Mucosa of descending colon (tissue), 3 donors: ENCODE measurements around the gene DIDO1. TPM values are rescaled to one million over a fixed set of nuclear protein-coding genes. Genes with fewer than 3 reads are reported as not detected.
A peak's percentile ranks its signal among the peaks of the same experiment; 100 is the strongest.

Experiments used
- ATAC-seq: fragments of 200-7000 bp; cut with Tn5 transposase; one replicate; pipeline ENCODE4 v1.9.1; 2020; ENCODE audit warnings: mild to moderate bottlenecking, moderate library complexity
- DNase-seq, 3 donors: peaks; one replicate each; pipeline ENCODE4 v3.0.0-alpha.2; 2020
- H3K36me3 ChIP-seq: fragments of 200-600 bp; one replicate; pipeline ENCODE4 v1.8.0; 2021; ENCODE audit warnings: low read depth, mild to moderate bottlenecking
- H3K4me1 ChIP-seq: fragments of 200-600 bp; one replicate; pipeline ENCODE4 v1.8.0; 2021; ENCODE audit warnings: low read depth, mild to moderate bottlenecking
- H3K4me3 ChIP-seq: fragments of 200-600 bp; one replicate; pipeline ENCODE4 v1.8.0; 2021; ENCODE audit warnings: mild to moderate bottlenecking
- H3K9me3 ChIP-seq: fragments of 200-600 bp; one replicate; pipeline ENCODE4 v1.8.0; 2021; ENCODE audit warnings: mild to moderate bottlenecking
- intact Hi-C, 2 donors: fragments of 100-400 bp; cut with DNase I in 1 of 2; cut with micrococcal nuclease in 1 of 2; formaldehyde crosslinking; loops; one replicate each; pipeline versions ENCODE4 v1.11.0 to v1.11.1; 2022; cut with DNase I, micrococcal nuclease
- total RNA-seq, 3 donors: library from RNA; stranded (reverse); fragmentation: NEBNext Ultra II Directional in 2 of 3; extraction: Animal tissue kit (Norgen Biotek cat#: 25700) in 2 of 3; gene quantifications; one replicate each; pipeline versions ENCODE4 v1.2.1 to v1.2.4, GENCODE V29; 2021 to 2023
- TF ChIP-seq, protein P1 (sequence below): fragments of 200-600 bp; IDR thresholded peaks from one replicate; pipeline ENCODE4 v1.8.0; 2022; ENCODE audit warnings: antibody characterized with exemption, mild to moderate bottlenecking
- donor health status: DM: no; HTN: no; CAD: no; lungs with moderate emphysema.
- donor health status: DM: no; HTN: no; CAD: no.
- donor health status: DM: no; HTN: yes; CAD: no.

The DIDO1 gene
- total RNA-seq, 3 donors from 2014 or later: 53.4 to 72.5 (median 67.4) TPM

DNA sequence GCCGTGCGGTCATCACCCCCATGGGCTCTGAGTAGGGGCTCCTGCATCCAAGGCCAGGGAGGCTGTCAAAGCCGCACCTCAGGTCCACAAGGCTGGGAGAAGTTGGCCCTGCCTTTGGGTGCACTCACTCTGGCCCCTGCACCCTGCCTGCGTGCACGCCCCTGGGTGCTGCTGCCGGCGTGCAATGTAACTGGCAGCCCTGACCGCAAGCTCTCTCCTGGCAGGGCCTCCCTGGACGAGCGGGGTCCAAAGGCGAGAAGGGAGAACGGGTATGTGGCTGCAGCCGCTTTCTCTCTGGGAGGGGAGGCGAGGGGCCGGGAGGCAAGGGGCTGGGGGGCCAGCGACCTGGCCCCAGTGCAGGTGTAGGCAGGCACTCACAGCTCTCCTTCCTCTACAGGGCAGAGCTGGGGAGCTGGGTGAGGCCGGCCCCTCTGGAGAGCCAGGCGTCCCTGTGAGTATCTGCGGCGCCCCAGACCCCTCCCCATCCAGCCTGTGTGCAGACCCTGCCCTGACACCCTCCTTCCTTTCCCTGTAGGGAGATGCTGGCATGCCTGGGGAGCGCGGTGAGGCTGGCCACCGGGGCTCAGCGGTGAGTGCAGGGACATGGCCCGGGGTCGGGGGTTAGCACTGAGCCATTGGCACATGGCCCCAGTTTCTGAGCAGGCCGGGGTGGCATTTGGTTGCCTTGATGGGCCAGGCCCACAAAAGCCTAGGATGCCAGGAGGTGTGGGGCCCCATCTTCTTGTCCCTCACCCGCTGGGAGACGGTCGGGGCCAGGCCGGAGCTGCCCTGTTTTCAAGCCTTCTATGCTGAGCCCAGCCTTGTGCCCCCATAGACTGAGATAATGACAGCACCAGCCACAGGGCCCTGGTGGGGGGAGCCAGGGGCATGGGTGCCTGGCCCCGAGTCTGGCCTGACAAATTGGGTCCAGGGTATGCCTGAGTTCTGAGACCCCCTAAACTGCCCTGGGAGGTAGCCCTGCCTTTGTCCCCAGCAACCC lies 96.8 kb downstream of the DIDO1 start:
- TF ChIP-seq, protein P1, sequence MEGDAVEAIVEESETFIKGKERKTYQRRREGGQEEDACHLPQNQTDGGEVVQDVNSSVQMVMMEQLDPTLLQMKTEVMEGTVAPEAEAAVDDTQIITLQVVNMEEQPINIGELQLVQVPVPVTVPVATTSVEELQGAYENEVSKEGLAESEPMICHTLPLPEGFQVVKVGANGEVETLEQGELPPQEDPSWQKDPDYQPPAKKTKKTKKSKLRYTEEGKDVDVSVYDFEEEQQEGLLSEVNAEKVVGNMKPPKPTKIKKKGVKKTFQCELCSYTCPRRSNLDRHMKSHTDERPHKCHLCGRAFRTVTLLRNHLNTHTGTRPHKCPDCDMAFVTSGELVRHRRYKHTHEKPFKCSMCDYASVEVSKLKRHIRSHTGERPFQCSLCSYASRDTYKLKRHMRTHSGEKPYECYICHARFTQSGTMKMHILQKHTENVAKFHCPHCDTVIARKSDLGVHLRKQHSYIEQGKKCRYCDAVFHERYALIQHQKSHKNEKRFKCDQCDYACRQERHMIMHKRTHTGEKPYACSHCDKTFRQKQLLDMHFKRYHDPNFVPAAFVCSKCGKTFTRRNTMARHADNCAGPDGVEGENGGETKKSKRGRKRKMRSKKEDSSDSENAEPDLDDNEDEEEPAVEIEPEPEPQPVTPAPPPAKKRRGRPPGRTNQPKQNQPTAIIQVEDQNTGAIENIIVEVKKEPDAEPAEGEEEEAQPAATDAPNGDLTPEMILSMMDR: no peak
- H3K4me3 ChIP-seq: no peak overlapping the region
- H3K36me3 ChIP-seq: no peaks in the 10 kb centered on the region
- intact Hi-C loops: no loop called here
- H3K4me1 ChIP-seq: peaks cover 27% of the 10 kb centered on the region
- ATAC-seq: no peak
- peak in 1 of 3 donors; percentile 30 for DNase-seq
- no peaks in the 10 kb centered on the region for H3K9me3 ChIP-seq

DNA sequence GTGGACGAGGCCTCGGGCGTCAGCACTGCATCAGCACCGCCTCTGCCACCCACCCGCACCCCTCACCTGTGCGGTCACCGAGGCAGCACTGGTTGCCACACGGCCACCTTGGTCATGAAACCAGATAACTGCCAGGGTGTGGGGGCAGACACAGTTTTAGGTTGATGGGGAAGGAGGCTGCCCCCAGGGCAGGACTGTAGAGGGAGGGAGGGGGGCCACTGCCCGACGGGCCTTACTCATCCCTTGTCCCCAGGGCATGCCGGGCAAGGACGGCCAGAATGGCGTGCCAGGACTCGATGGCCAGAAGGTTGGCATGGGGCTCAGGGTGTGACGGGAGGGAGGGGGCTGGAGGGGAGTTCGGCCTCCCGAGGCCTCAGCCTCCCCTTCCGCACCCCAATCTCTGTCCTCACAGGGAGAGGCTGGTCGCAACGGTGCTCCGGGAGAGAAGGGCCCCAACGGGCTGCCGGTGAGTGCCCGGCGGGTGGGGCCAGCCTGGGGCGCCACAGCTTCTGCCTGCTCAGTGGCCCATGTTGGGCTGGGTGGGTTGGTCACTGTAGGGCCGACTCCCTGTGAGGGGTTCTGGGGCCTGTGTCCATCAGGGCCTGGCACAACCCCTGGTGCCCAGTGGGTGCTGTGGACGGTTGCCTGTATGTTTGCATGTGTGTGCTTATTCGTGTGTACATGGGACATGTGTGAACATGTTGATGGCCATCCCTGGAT lies 97.6 kb downstream of the DIDO1 start:
- Histone ChIP-seq H3K4me3 (no peak overlapping the region), H3K9me3 (no peaks in the 10 kb centered on the region), H3K36me3 (no peaks in the 10 kb centered on the region), H3K4me1 (peaks cover 31% of the 10 kb centered on the region)
- DNase-seq (no peak), ATAC-seq (no peak)
- intact Hi-C loops: no loop called here
- TF ChIP-seq, protein P1: no peak

DNA sequence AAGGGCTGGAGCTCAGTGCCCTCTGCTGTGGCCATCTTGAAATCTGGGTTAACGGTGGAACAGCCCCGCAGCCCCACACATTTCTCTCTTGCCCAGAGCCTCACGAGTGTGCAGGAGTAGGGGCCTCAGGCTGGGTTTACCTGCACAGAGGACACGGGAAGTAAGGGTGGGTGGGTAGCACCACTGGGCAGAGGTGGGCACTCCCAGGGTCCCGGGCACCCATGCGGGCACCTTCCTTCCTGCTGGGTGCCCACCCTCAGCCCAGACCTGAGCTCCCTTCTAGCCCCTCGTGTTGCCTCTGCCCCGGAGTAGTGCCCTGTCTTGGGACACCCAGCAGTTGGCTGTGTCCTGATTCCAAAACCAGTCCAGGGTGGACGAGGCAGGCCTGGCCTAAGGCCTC lies 98.3 kb downstream of the DIDO1 start:
- TF ChIP-seq, protein P1: no peak

More for the DNA sequence above, 98.3 kb downstream of the DIDO1 start:
- intact Hi-C loops: no loop called here
- ATAC-seq: no peak
- no peaks in the 10 kb centered on the region for H3K36me3 ChIP-seq
- peaks cover 29% of the 10 kb centered on the region for H3K4me1 ChIP-seq
- no peak overlapping the region for H3K4me3 ChIP-seq
- H3K9me3 ChIP-seq: no peaks in the 10 kb centered on the region
- DNase-seq: no peak

Other genes with a start within 250 kb of the DIDO1 start
- gene NTSR1, start 217.7 kb downstream of the DIDO1 start, total RNA-seq: 10 to 100 TPM in 1 of 3 donors, under 1 TPM in 1, not detected in 1; 0.31 to 22.1 TPM
- 10 to 100 TPM in 1 of 3 donors, 1 to 10 TPM in 2; 7.1 to 11.0 (median 8.3) TPM for gene MRGBP, start 130.0 kb downstream of the DIDO1 start, total RNA-seq
- gene OGFR, start 121.7 kb downstream of the DIDO1 start, total RNA-seq: 10 to 100 TPM; 39.3 to 63.1 (median 48.5) TPM
- 10 to 100 TPM in 1 of 3 donors, 1 to 10 TPM in 1, under 1 TPM in 1; 0.70 to 12.4 (median 2.3) TPM for gene COL9A3, start 109.5 kb downstream of the DIDO1 start, total RNA-seq
- 10 to 100 TPM in 1 of 3 donors, 1 to 10 TPM in 2; 4.3 to 13.3 (median 6.6) TPM for gene TCFL5, start 64.7 kb downstream of the DIDO1 start, total RNA-seq
- 10 to 100 TPM; 32.6 to 37.1 (median 34.2) TPM for gene GID8, start 11.6 kb upstream of the DIDO1 start, total RNA-seq
- 10 to 100 TPM in 1 of 3 donors, 1 to 10 TPM in 2; 4.8 to 22.2 (median 6.4) TPM for gene SLC17A9, start 26.2 kb upstream of the DIDO1 start, total RNA-seq
- gene BHLHE23, start 80.5 kb upstream of the DIDO1 start, total RNA-seq: not detected